Measurements from ENCODE around the gene ELAVL4.

Gene ELAVL4

DNA sequence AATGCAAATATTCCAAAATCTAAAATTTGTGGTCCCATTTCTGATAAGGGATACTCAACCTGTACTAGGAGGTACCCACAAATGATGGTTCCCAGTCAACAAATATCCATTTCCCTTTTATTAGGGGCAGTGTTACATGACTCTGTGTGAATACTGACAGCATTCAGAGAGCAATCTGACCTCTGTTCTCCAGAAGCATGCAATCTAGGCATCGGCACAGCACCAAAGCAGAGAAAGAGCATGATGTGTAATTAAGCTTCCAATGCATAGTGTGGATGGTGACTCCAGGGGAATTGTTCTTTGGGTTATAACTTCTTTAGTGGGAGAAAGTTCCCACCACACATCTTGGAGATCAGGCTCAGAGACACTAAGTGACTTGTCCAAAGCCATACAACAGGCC, 71.6 kb downstream of the ELAVL4 start:
- no peak for DNase-seq

DNA sequence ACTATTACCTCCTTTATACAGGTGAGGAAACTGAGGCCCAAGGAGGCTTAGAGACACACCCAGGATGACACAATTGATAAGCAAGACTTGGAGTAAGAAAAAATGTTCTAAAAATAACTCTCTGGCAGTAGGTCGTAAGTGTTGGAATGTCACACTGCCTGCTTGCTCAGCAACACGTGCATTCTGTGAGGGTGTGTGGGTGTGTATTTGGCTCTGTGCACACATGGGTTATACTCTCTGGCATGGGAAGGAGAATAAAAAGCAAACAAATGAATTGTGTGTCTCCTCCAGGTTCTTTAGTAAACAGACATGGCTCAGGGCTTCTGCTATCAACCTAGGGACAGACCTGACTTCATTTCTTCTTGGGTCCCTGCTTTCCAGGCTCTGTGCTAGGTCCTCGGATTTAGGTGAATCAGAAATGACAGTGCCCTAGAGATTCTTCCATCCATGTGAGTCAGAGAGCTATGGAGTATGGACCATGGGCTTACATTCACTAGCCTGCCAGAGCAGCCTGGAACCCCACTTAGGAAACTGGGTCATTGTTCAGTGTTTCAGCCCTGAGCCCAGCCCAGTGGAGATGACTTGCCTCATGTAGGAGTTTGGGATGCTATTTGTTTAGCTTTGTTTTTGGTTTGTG, 72.4 kb downstream of the ELAVL4 start:
- no peak for DNase-seq

DNA sequence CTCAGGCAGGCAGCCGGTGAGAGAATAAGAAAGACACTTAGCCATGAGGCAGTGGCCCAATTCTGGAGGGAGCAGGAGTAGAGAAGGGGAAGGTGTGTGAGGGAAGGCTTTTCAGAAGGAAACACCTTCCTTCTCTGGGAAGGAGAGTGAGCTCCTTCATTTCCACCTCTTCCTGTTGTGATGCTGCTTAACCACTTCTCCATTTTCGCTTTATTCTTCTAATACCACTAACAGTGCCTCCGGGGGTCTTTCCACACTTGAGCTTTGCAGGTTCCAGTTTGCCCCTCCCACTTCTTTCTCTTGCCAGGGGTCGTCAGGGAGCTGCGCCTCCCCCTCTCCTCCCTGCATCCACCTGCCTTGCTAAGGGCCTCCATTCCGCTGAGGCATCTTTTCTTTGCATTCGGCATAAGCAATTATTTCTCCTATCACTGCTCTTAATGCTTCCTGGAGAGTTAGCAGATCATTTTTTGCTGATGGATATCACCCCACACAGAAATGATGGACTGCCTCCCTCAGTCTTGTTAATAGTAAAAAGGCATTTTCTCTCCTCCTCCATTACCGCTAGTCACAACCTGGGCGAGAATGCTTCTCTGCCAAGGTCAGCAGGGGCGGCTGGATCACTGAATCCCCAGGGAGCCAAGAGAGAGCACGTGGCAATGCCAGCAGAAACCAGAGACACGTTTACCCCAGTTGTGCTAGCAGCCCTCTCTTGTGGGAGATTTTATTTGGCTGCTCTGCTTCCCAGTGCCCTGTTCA, 74.8 kb downstream of the ELAVL4 start:
- peak; percentile 15 for DNase-seq

DNA sequence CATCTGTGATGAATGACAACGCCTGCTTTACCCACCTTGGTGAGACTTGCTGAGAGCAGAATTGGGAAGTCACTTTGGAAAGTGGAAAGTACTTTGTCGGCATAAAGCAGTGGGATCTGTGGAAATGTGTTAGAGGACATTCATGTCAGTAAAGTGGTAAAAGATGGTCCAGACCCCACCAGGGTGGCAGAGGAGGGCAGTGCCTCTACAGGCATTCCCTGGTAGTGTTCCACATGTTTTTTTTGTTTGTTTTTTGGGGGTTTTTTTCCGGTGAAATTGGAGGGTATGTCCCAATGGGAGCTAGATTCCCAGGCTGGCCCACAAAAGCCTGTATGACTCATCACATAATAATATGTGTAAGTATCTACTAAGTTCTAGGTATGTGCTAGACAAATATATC, 80.6 kb downstream of the ELAVL4 start:
- DNase-seq, result no peak

DNA sequence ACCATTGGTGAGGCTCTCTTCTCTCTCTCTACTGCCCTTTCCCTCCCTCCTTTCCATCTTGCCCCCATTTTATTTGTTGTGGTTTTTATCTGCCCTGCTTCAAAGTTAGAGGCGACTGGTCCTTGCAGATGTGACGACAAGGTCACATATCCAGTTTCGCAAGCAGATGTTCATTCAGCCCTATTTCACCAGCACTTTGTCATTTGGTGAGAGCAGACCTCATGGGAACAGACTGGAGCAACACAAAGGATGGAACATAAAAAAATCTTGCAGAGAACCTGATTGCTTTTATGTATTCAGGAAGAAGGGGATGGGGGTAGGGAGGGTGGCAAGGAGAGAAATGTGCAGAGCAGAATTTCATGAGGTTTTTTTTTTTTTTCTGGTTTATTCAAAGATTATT, 84.3 kb downstream of the ELAVL4 start:
- DNase-seq, result no peak

DNA sequence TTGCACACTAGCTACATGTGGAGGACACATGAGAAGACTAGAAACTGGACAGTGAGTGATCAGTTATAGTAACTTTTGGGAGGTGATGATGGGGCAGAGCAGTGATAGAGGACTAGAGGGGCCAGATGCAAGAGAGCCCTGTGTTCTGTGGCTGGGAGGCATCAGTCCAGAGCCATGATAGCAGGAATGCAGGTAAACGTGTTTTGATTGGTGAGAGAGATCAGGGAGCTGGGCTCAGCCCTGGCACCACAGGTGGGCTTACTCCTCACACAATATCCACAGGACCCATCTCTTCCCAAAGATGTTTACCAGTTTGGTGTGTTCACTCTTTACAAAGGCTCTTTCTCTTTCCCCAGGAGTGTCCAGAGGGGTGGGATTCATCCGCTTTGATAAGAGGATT, 86.5 kb downstream of the ELAVL4 start:
- no peak for DNase-seq

DNA sequence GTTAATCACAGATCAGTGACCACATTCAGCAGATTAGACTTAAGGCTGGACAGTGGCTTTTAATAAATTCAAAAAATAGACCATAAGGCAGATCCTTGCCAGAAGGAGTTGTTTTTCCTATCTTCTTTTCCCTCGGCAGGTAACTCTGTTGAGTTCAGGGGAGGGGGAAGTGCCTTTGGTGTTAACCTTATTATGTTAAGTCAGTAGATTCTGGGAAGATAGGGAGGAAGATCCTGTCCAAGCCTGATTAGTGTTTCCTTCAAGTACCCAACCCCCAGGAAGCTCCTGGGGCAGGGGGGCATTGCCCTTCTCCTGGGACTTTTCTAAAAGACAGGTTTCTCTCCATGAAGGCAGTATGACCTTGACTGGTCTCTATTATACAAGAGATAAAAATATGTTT, 87.4 kb downstream of the ELAVL4 start:
- no peak for DNase-seq

DNA sequence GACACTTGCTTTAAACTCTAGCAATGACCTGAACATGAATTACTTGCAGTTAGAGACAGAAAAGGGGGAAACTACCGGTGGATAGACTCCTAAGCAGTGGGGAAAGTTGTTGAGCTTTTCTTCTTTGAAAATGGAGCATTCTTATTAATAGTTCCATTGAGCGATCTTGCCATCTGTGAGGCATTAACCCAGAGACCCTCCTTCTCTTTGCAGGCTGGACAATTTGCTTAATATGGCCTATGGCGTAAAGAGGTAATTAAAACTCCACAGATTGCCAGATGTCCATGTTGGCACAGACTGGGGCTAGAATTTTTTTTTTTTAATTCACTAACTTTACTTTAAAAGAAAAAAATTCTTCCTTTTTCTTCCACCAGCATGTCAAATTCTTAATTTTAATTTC, 88.5 kb downstream of the ELAVL4 start:
- DNase-seq, result no peak

DNA sequence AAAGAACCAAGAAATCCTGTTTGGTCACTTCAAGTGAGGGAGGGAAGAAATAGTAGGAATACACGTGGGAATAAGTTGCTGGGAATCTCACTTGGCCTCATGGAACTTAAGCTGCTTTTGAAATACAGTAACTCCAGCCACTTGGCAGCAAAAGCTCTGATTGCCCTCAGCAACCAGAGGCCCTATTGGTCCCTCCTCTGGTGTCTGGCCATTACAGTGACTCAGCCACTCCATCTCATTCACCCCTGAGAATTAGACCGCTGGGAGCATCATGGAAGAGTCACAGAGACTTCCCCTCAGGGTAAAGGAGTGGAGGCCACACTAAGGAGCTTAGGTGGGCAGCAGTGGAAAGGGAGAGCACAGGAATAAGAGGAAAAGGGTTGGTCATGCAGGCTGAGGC, 99.6 kb downstream of the ELAVL4 start:
- no peak for DNase-seq

DNA sequence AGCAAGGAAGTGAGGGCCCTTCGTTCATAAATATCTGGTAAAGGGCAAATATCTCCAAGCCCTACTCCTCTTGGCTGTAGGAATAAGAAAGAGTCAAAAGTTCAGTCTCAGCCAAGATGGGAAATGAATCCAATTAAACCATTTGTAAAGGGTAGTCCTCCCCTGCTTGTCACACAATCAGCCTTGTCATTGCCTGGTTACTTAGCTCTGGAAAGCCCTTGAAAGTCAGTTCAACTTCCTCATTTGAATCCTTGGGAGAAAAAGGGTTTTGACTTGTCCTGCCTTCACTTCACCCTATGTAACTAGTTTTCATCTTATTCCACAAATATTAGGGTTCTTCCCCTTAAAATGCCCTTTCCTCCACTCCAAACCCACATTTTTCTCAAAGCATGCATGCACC, 100.0 kb downstream of the ELAVL4 start:
- DNase-seq, result no peak

DNA sequence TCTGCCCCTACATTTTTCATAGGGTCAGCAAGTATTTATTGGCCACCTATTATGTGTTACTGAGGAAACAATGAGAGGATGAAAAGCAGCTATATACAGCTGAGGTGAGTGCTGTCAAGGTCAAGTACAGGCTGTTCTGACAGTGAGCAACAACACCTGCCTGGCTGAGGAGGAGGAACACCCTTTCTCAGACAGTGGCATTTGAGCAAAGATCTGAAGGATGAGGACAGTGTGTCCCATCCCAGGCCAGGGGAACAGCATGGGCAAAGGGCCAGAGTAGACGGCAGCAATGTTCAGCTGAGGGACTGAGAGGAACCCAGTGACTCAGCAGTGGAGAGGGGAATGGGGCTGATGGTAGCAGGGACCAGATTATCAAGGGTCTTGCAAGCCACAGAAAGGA, 101.0 kb downstream of the ELAVL4 start:
- DNase-seq, result no peak

DNA sequence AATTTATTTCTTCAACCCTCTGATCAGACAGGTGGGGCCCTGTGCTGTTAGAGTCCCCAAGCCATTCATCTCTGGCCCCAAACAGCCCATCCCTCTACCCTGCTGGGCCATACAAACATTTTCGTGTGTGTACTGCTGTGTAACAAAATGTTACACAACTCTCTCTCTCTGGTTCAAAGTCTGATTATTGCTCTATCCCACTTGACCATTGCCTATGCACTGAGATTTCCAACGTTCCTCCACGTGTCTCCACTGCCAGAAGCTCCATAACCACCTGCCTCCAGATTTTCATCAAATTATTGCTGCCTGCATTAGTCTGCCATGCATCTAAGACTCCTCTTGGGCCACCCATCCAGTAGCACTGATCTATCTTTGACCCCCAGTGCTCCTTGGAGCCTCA, 104.8 kb downstream of the ELAVL4 start:
- no peak for DNase-seq

DNA sequence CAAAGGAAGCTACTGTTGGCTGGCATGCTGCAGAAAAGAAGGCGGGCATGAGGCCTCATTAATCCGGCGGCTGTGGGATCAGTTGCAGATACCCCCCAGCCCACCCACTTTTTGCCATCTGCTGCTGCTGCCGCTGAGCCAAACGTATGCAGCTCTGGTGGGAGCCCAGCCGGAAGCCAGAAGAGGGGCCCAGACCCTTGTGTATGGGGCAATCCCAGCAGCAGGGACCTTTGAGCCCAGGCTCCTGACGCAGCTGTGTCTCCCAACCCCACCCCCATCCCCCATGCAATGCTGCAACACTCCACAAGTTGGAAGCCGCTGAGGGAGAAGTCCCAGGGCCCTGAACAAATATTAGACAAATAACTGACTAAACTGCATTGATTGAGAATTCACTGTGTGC, 106.0 kb downstream of the ELAVL4 start:
- no peak for DNase-seq

DNA sequence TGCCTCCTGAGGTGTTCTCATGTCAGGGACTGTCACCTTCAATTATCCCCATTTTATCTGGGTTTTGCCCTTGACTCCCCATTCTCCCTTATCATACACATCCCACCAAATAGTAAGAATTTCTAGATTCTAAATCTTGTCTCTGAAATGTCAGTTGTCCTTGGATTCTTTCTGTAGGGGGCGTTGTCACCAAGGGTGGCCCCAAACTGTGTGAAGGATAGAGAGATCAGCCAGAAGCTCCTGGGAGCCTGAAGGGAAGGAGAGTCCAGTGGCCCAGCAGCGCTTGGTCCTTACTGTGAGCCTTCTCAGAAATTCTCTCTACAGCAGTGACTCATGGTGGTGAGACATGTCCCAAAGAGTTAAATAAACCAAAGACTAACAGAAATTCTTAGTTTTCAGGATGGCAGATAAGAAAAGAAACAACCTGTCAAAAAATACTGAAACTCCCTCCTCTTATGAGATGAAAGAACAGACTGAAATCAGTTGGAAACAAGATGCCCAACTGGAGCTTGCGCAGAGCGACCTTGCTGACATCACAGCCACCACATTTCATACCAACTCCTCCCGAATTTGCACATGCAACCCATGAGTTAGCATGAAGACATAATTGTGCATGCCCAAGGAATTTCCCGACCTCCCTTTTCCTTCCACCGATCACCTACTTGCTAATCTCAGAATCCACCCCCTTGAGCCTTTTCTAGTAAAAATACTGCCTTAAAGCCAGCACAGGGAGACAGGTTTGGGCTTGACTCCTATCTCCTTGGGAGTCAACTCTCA, 109.8 kb downstream of the ELAVL4 start:
- no peak for DNase-seq

DNA sequence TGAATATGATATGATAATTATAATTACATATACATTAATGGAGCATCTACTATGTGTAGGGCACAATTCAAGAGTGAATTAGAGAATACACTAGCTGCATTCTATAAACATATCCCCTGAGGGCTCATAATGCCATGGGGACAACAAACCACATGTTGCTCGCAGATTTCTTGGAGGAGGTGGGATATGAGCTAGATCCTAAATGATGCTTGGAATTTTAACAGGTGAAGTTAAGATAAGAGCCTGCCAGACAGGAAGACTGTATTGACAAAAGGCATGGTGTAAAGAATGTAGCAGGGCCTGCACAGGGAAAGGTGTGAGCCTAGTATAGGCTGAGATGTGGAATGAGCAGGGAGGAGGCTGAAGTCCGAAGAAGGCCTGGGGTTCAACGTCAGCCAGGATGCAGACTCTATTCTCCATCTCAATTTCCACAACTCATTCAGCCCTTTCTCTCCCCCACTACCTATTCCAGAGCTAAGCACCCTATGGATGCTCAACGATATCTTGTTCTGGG, 120.2 kb downstream of the ELAVL4 start:
- DNase-seq, result no peak

DNA sequence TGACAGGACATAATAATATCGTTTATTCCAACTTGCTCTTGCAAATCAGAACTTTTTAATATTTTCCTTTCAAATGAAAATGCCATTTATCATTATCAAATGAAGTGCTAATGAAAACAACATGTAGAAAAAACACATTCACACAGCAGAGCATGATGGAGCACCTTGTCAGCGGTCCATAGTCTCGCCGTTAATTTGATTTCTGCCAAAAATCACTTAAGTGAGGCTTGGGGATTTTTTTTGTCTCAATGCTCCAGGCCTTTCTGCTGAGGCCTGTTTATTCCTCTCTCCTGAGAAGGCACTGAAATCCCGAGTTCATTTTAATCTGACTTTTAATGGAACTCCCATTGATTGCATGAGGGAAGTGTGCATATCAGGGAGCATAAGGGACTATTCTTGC, 122.5 kb downstream of the ELAVL4 start:
- no peak for DNase-seq

DNA sequence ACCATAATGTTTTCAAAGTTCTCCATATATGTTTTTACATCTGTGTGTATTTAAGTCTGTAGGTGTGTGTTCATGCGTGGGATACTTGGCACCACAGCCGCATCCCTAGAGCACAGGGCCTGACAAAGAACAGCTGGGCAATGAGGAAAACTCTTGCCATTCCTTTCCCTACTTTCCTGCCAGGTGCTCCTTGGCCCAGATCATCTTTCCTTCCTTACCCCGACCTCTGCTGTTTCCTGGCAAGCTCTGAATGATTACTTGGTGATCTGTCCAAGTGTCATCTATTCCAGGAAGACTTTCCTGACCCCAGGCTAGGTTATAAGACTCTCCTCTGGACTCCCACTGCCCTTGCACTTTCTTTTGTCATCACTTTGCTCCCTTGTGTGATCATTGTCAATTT, 123.6 kb downstream of the ELAVL4 start:
- DNase-seq, result no peak

DNA sequence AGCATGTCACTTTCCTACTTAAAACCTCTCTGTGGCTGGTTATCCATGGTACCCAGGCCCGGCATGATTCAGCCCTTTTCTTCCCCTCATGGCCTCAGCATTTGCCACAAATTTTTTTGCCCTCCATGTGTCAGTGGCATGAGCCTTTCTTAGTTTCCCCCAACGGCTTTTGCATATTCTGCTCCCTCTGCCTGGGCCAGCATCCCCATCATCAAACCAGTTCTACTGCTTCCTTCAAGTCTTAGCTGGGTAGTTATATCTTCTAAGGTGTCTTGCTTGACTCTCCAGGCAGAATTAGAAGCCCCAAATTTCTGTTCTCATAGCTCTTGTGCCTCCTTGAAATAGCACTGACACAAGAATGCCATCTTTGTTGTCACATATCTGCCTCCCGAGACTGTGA, 127.9 kb downstream of the ELAVL4 start:
- no peak for DNase-seq

DNA sequence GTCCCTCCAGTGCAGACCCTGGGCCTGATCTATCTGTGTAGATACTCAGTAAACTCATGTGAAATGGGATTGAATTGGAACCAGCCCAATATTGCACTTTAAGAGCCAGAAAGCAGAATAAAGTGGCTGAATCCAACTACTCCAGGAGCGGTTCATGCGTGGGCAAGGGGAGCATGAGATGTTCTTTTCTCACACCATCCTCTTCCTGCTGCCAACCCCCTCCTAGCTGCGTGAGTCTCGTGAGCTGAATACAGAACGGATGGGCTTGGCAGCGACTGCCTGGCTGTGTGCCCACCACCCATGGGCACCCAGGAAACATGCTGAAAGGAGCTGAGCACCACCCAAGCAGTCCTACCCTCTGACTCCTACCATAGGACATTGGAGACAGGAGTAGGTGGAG, 128.3 kb downstream of the ELAVL4 start:
- no peak for DNase-seq

DNA sequence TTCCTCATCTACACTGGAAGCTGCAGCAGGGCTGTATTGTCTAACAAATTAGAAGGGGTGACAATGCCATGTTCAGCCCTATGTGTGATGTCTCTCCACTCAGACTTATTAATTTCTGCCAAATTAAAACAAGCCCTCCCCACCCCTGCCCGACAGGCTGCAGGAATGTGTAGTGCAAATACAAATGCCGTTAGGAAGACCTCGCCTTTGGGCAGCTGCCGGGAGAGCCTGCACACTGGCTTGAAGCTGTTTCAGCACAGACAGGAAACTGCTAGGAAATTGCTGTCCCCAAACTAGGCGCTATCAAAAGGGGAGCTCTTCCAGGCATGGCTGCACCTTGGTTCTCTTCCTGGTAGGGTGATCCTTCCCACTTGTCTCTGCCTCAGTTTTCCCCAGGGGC, 135.2 kb downstream of the ELAVL4 start:
- DNase-seq, result no peak

DNA sequence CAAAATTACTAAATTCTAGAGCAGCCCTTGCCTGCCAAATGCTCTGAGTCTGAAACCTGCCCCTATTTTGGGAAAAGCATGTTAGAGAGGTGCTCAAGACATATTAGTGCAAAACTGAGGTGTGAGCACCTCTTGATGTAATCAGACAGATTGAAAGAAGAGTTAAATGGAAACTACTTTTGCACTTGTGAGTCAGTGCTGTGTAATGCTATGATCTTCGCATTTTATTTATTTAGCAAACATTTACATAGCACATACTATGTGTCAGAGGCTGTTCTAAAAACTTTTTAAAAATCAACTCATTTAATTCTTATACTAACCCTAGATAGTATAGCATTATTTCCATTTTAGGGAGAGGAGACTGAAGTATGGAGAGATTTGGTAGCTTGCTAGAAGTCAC, 138.1 kb downstream of the ELAVL4 start:
- no peak for DNase-seq

DNA sequence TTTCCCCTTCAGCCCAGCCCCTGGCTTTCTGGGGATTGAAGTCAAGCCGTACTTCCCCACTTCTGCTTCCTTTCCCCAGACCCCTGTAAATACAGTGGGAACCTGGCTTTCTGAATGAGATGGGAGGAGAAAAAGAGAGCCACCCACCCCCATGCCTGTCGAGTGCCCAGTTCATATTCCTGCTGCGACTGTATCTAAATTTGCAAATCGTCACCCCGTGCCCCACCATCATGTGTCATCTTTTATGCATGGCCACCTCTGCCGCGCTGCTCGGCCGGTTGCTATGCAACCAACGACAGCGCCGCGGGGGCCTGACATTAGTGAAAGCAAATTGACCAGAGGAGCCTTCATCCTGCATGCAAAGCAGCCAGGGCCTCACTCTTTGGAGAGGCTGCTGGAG, 143.0 kb downstream of the ELAVL4 start:
- no peak for DNase-seq

DNA sequence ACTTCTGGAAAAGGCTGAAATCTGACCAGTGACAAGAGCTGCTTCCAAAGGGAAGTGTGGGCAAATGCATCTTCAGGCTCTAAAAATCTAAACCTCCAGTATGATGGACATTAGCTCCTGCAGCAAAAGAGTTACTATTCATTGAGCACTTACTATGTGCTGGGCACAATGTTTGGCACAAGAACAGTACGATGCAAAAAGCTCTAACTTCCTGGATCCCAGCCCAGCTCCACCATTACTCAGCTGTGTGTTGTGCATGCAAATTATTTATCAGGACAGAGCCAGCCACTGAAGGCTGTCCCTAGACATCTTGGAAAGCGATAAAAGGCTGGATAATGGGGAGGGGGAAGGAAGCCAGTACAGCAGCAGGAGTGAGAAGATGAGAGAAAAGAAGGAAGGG, 143.5 kb downstream of the ELAVL4 start:
- no peak for DNase-seq

Data from NCI-H1436 treated with DMSO at 0.1 percent for 48 hours (cell line).